Vagina (tissue), 2 donors: ENCODE measurements around the gene TM6SF1. TPM values are rescaled to one million over a fixed set of nuclear protein-coding genes. Genes with fewer than 3 reads are reported as not detected.
"Not testable (repeated sequence)": the region's sequence is repeated elsewhere in the genome, so short reads cannot be mapped to it uniquely, and the experiment has no call there.

Experiments
- DNase-seq, 2 donors: peaks; one replicate each; pipeline ENCODE4 v3.0.0-alpha.2; 2017; ENCODE audit errors: extremely low spot score in 2 of 2
- H3K27ac ChIP-seq: fragments of 200-600 bp; sonication (generic); one replicate; pipeline ENCODE4 v1.5.1; 2019
- H3K27me3 ChIP-seq: fragments of 200-600 bp; sonication (generic); one replicate; pipeline ENCODE4 v1.5.1; 2019
- H3K36me3 ChIP-seq, 2 donors: fragments of 200-600 bp; sonication (generic); one replicate each; pipeline ENCODE4 v1.5.1; 2017 to 2019
- H3K4me1 ChIP-seq: fragments of 200-600 bp; sonication (generic); one replicate; pipeline ENCODE4 v1.5.1; 2019
- H3K4me3 ChIP-seq, 2 donors: fragments of 200-600 bp; sonication (generic); 1 replicate in 1 of 2; 2 replicates in 1 of 2; pipeline ENCODE4 v1.5.1; 2016 to 2019
- H3K9me3 ChIP-seq: fragments of 200-600 bp; sonication (generic); one replicate; pipeline ENCODE4 v1.5.1; 2019
- CTCF ChIP-seq, 3 experiments: fragments of 450-650 bp in 2 of 3; fragments of 200-600 bp in 1 of 3; sonication (generic) in 1 of 3; IDR thresholded peaks; one replicate each; pipeline ENCODE4 v1.5.1; 2017 to 2019; ENCODE audit warnings: antibody characterized with exemption in 3 of 3, mild to moderate bottlenecking in 2 of 3, moderate library complexity in 2 of 3
- POLR2A ChIP-seq, 2 donors: fragments of 450-650 bp; IDR thresholded peaks; one replicate each; pipeline ENCODE4 v1.6.1; 2017; ENCODE audit warnings: antibody characterized with exemption in 2 of 2, mild to moderate bottlenecking in 2 of 2, moderate library complexity in 2 of 2
- POLR2AphosphoS5 ChIP-seq, 2 donors: sonication (generic); formaldehyde crosslinking; IDR thresholded peaks; one replicate each; pipeline ENCODE4 v1.9.0; 2017; ENCODE audit warnings: antibody characterized with exemption in 2 of 2, mild to moderate bottlenecking in 2 of 2, low read depth in 1 of 2; ENCODE audit not compliant: insufficient read depth in 1 of 2
- intact Hi-C: fragments of 100-400 bp; cut with DNase I; formaldehyde crosslinking; loops from one replicate; pipeline ENCODE4 v1.15.1; 2023
- total RNA-seq: library from RNA; depleted of rRNA; stranded (reverse); fragments of >200 nt; gene quantifications from one replicate; pipeline ENCODE4 v1.2.3, GENCODE V29; 2016

Gene TM6SF1
- total RNA-seq, 1 donor from 2014 or later: 3.9 TPM

- H3K27me3 ChIP-seq: no peaks in the 10 kb centered on the region
- TF ChIP-seq POLR2A (IDR thresholded peaks at IDR 0.05): no peak
- no peak for TF ChIP-seq POLR2AphosphoS5 (IDR thresholded peaks at IDR 0.05; ENCODE audit: insufficient read depth in 1 of 2, low read depth in 1 of 2)
- no peak for TF ChIP-seq CTCF (IDR thresholded peaks at IDR 0.05)
- no peak overlapping the region for H3K27ac ChIP-seq
- intact Hi-C loops: no loop called here
- no peak overlapping the region for H3K4me3 ChIP-seq
- no peaks in the 10 kb centered on the region for H3K9me3 ChIP-seq
- H3K4me1 ChIP-seq: no peaks in the 10 kb centered on the region
- peak in 1 of 2 donors; percentile 16 for DNase-seq
- H3K36me3 ChIP-seq: no peaks in the 10 kb centered on the region
Observed at GRCh38 chr15:83119968-83120581, 12.6 kb downstream of the TM6SF1 start.

GRCh38 chr15:83123529-83123928 lies 16.1 kb downstream of the TM6SF1 start:
- no peak for DNase-seq
- no peak overlapping the region for H3K27ac ChIP-seq
- intact Hi-C loops: no loop called here

GRCh38 chr15:83127547-83128150 lies 20.2 kb downstream of the TM6SF1 start:
- H3K36me3 ChIP-seq: no peaks in the 10 kb centered on the region
- no peaks in the 10 kb centered on the region for H3K4me1 ChIP-seq
- H3K4me3 ChIP-seq: no peak overlapping the region
- no peaks in the 10 kb centered on the region for H3K9me3 ChIP-seq
- H3K27ac ChIP-seq: no peak overlapping the region
- intact Hi-C loops: no loop called here
- DNase-seq: no peak
- no peaks in the 10 kb centered on the region for H3K27me3 ChIP-seq
- TF ChIP-seq CTCF (IDR thresholded peaks at IDR 0.05) (no peak), POLR2A (IDR thresholded peaks at IDR 0.05) (no peak), POLR2AphosphoS5 (IDR thresholded peaks at IDR 0.05; ENCODE audit: insufficient read depth in 1 of 2, low read depth in 1 of 2) (no peak)

More at GRCh38 chr15:83123529-83123928, 16.1 kb downstream of the TM6SF1 start:
- H3K36me3 ChIP-seq: no peaks in the 10 kb centered on the region
- no peaks in the 10 kb centered on the region for H3K4me1 ChIP-seq
- no peaks in the 10 kb centered on the region for H3K9me3 ChIP-seq
- TF ChIP-seq POLR2A (IDR thresholded peaks at IDR 0.05) (no peak), POLR2AphosphoS5 (IDR thresholded peaks at IDR 0.05; ENCODE audit: insufficient read depth in 1 of 2, low read depth in 1 of 2) (no peak), CTCF (IDR thresholded peaks at IDR 0.05) (no peak)
- H3K4me3 ChIP-seq: no peak overlapping the region
- H3K27me3 ChIP-seq: no peaks in the 10 kb centered on the region

- no peak overlapping the region for H3K27ac ChIP-seq
- no peak overlapping the region for H3K4me3 ChIP-seq
- DNase-seq: no peak
- no peak for TF ChIP-seq POLR2A (IDR thresholded peaks at IDR 0.05)
- no peak for TF ChIP-seq POLR2AphosphoS5 (IDR thresholded peaks at IDR 0.05; ENCODE audit: insufficient read depth in 1 of 2, low read depth in 1 of 2)
- no peak for TF ChIP-seq CTCF (IDR thresholded peaks at IDR 0.05)
- H3K9me3 ChIP-seq: no peaks in the 10 kb centered on the region
- H3K4me1 ChIP-seq: no peaks in the 10 kb centered on the region
- intact Hi-C loops: no loop called here
- H3K27me3 ChIP-seq: no peaks in the 10 kb centered on the region
- H3K36me3 ChIP-seq: no peaks in the 10 kb centered on the region
Observed at GRCh38 chr15:83129791-83130190, 22.3 kb downstream of the TM6SF1 start.

GRCh38 chr15:83132861-83133523 lies 25.5 kb downstream of the TM6SF1 start:
- no peaks in the 10 kb centered on the region for H3K36me3 ChIP-seq
- TF ChIP-seq POLR2A (IDR thresholded peaks at IDR 0.05) (no peak), CTCF (IDR thresholded peaks at IDR 0.05) (no peak), POLR2AphosphoS5 (IDR thresholded peaks at IDR 0.05; ENCODE audit: insufficient read depth in 1 of 2, low read depth in 1 of 2) (no peak)

GRCh38 chr15:83142151-83142550 lies 34.7 kb downstream of the TM6SF1 start:
- H3K4me1 ChIP-seq, intact Hi-C loops, H3K36me3 ChIP-seq: not testable (repeated sequence)

More at GRCh38 chr15:83132861-83133523, 25.5 kb downstream of the TM6SF1 start:
- no peak overlapping the region for H3K27ac ChIP-seq
- no peak for DNase-seq
- no peaks in the 10 kb centered on the region for H3K27me3 ChIP-seq
- no peaks in the 10 kb centered on the region for H3K4me1 ChIP-seq
- H3K9me3 ChIP-seq: no peaks in the 10 kb centered on the region
- intact Hi-C loops: no loop called here
- no peak overlapping the region for H3K4me3 ChIP-seq

More at GRCh38 chr15:83142151-83142550, 34.7 kb downstream of the TM6SF1 start:
- H3K27ac ChIP-seq, H3K9me3 ChIP-seq, H3K4me3 ChIP-seq, DNase-seq, H3K27me3 ChIP-seq: not testable (repeated sequence)
